ENCODE measurements around the gene MVB12B.

MVB12B gene

DNA sequence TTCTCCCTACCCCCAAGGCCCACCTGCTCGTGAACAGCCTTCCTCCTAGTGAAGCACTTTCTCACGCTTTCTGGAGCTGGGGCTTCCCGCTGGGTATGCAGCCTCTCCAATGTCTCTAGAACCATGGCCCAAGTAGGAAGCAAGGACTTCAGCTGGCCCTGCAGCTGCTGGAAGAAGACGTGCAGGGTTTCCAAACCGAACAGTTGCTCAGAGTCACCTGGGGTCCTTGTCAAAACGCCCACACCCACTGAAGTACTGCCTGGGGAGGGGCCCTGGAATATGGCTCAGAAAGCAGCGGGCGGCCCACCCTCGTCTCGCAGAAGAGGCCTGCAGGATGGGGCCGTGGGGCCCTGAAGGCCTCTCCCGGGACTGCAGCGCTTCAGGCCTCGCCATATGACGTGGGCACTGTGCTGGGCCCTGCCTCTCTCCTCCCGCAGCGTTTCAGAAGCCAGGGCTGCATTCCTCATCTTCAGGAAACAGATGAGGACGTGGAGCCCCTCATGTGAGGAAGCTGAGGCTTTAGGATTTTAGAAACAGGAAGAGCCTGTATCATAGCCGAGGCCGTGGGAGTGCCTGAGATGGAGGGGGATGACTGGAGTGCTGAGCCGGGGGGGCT lies 171.1 kb downstream of the MVB12B start:
- no peak for DNase-seq

GRCh38 chr9:126498331-126498730 lies 171.7 kb downstream of the MVB12B start:
- DNase-seq: no peak

- peak; percentile 39 for DNase-seq
Observed at GRCh38 chr9:126499005-126499910, 172.6 kb downstream of the MVB12B start.

- no peak for DNase-seq
Observed at GRCh38 chr9:126499911-126500599, 173.4 kb downstream of the MVB12B start.

DNA sequence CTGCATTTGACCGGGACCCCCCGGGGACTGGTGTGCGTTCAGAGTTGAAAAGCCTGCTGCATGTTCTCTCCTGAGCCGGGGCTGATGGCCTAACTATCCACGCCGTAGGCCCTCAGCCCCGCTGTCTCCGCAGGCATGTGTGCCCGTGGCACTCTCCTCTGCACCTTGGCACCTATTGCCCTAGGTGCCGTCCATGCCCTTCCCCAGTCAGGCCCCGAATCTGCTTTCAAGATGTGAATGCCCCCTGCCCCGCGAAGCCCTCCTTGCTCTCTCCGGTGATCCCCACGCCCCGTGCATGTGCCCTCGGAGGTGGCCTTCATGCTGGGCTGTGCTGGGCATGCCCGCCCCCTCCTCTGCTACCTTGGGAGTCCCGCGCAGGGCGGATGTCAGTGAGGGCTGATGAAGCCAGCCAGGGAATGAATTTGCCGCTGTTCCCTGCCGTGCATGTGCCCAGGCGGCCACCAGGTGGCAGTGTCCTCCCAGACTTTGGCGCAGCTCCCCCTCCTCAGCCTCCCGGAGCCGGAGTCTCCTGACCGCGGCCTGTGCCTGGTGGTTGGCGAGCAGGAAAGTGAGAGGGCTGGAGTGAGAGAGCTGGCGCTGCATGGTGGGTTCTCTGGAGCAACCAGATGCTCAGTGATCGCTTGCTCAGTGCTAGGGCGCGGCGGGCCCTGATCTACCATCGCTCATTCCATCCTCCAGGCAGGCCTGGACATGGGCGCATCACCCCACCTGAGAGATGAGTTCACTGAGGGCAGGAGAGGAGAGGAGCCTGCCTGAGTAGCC lies 174.2 kb downstream of the MVB12B start:
- DNase-seq: peak; percentile 56

- DNase-seq: no peak
Observed at GRCh38 chr9:126501383-126502331, 175.0 kb downstream of the MVB12B start.

DNA sequence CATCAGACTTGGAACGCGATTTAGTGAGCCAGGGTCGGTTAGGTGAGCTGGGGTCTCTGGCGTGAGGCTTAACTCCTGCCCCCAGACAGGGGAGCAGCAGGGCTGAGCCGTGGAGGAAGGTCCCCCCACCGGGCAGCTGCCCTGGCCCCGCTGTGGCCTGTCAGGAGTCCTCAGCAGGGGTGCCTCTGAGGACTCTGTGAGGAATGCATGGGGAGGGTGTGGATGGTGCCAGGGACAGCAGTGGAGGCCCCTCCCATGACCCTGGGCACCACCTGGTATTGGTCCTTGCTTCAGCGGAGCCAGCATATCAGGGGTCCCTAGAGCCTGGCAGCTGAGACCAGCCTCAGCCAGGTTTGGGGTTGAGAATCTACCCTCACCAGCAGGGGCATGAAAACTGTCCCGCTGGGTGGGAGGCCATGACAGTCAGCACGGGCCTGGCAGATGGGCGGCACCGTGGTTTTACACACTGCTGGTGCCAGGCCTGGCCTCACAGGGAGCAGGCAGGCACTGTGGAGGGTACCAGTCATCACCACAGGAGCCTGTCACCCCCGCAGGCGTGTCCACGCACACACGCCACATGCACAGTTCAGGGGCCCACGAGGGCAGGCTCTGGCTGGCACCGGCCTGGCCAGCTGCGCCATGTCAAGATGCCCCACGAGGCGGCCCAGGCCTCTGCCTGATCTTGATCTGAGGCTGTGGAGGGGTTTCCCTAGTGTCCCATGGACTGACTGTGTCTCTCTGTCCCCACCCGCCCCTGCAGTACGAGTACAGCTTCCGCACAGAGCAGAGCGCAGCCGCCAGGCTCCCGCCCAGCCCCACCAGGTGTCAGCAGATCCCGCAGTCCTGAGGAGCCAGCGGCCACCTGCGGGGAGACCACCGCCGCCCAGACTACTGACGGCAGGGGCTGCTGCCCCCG lies 176.0 kb downstream of the MVB12B start:
- DNase-seq: no peak

DNA sequence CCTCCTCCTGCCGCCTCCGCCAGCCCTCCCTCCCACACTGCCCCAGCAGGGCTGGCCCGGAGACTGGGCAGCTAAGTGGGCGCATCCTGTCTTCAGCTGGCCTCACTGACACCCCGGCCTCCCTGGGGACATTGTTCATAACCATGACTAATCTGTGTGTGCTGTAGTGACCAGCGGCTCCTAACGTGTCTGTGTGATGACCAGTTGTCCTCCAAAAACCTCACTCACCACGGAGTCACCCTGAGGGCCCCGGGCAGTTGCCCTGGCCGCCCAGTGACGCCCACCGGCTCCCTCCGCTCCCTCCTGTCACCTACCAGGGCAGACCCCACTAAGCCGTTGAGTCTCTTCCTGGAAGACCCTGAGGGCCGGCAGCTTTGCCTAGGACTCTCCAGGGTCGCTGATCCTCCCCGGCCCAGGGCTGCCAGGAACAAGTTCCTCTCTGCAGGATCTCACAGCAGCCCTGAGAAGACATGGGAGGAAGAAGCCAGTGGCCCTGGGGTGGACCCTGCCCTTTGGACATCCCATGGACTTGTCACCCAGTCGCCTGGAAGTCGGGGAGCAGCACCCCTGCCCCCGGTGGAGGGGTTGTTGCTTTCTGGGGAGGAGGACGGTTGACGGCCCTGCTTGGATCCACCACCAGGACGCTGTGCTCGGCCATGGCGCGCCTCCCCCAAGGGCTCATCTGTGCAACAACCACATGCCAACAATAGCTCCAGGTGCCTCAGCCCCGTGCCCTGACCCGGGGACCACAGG lies 176.9 kb downstream of the MVB12B start:
- DNase-seq: no peak

- no peak for DNase-seq
Observed at GRCh38 chr9:126504086-126504976, 177.7 kb downstream of the MVB12B start.

DNA sequence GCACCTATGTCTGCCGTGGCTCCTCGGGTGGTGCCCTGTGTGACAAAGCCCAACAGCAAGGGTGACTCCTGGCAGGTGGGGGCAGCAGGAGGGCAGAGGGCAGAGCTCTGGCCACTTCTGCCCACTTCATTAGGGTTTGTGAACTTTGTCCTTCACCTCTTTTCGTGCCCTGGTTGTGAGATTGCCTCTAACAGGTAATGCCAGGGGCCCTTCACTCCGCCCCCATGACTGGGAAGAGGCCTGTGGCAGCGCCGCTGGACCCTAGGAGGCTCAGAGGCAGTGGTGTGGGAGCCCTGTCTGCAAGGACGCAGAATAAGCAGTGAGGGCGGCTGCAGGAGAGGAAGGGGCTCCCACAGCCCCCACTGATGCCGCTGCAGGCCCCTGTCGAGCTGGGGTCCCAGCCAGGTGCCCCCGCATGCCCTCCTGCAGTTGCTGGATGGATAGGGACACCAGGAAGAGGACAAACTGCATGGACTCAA lies 178.4 kb downstream of the MVB12B start:
- no peak for DNase-seq

GRCh38 chr9:126505697-126506346 lies 179.2 kb downstream of the MVB12B start:
- DNase-seq: no peak

DNA sequence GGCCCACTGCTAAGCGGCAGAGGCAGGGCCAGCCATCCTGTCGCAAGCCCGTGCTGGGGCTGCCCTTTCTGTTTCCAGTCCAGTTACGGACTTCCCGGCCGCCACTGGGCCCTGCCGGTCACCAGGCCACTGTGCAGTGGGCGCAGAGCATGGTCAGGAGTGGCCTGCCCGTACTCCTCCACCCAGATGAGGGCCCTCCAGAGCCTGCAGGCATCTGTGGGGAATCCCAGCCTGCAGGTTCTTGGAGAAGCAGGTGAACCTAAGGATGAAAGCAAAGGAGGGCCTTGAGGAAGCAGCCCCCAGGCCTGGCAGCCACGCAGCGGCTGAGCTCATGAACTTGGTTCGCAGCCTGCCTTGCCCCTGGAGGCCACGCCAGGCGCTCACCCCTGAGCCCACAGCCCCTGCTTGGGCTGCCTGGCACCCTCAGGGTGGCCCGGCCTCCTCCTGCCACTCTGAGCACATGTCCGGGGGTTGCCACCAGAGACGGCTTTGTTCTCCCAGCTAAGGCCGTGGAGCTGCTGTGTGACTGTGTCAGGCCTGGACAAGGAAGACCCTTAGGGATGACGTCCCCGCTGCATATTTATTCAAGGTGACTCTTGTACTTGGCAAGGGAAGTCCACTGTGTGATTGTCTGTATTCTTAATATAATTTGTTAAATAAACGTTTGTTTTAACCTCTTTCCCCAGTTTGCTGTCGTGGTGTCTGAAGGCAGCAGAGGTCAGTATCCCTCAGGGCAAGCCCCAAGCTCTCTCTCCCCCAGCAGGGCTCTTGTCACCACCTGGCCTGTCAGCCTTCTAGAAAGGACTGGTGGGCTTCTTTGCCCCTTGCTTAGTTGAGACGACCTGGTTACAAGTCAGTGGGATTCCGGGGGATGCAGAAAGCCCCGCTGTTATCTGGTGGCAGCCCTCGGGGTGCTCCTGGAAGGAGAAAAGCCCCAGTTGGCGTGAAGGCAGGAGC lies 180.0 kb downstream of the MVB12B start:
- no peak for DNase-seq

GRCh38 chr9:126507318-126508109 lies 180.9 kb downstream of the MVB12B start:
- DNase-seq: no peak

GRCh38 chr9:126508171-126508591 lies 181.6 kb downstream of the MVB12B start:
- no peak for DNase-seq

DNA sequence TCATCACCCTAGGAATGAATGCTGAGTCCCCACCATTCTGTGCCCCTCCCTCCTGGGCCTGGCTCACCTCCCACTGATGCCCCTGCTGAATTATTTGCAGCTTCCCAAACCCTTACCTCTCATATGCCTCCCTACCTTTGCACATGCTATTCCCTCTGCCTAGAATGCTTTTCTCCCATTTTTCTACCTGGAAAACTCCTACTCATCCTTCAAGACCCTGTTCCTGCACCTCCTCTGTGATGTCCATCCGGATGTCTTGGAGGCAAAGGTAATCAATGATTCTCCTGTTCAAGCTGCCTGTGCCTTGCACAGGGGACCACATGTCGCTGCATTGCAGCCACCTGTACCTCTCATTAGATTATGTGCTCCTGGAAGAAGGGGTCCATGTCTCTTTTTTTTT lies 182.3 kb downstream of the MVB12B start:
- DNase-seq: no peak

DNA sequence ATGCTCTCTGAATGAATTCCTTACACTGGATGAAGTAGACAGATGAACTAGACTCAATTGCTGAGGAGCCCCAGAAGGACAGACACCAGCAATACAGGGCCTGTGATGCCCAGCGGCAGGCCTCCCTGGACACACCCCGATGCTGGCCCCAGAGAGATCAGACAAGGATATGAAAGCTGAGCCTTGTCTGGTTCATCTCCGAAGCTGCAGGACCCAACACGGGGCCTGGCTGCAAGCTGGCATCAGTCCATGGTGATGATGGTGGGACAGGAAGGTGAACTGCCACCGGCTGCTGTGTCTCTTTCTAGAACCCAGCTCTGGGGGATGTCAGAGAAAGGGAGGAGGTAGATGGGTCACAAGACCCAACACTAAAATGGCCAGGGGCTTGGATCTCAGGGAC lies 183.1 kb downstream of the MVB12B start:
- no peak for DNase-seq
